ENCODE measurements around the gene COG1.

Gene COG1

DNA sequence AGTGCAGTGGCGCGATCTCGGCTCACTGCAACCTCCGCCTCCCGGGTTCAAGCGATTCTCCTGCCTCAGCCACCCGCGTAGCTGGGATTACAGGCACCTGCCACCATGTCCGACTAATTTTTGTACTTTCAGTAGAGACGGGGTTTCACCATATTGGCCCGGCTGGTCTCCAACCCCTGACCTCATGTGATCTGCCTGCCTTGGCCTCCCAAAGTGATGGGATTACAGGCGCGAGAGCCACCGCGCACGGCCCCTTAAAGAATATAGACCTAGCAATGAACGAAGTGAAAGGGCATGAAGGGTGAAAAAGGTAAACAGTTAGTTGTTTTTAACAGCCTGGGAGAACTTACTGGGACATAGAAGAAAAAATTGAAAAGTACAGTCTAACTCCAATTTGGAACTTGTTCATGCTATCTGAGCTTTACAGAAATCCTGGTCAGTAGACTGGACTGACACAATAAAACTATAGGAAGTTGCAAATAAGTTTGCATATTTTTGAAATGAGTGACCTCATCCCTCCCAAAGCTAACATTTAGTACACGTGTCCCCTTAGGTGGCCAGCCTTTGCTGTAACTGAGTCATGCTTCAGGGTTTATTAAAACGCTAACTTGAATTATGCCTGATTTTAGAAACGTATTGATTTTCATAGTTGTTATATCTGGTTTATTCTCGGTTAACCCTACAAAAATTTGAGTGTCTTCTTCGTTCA lies 1.8 kb downstream of the COG1 start:
- Histone ChIP-seq H3K36me3 (replicated peaks; ENCODE audit: insufficient read depth, low read length) (peaks cover 5% of the 10 kb centered on the region; the same call in 1 of the 2 replicates), H3K9me3 (replicated peaks; ENCODE audit: insufficient read depth, low read length) (no peaks in the 10 kb centered on the region), H3K79me2 (ENCODE audit: low read length) (peaks cover 29% of the 10 kb centered on the region), H3K27ac (ENCODE audit: low read length) (no peak overlapping the region), H3K9ac (ENCODE audit: low read length) (no peak overlapping the region), H3F3A (ENCODE audit: insufficient read depth, low read length) (peaks cover 5% of the 10 kb centered on the region), H3K4me3 (ENCODE audit: low read length) (no peak overlapping the region), H3K4me1 (ENCODE audit: low read length) (no peaks in the 10 kb centered on the region), H3K9me2 (replicated peaks; ENCODE audit: insufficient read depth, low read length) (no peaks in the 10 kb centered on the region), H4K20me1 (ENCODE audit: insufficient read depth, low read length) (no peaks in the 10 kb centered on the region), H3K4me2 (ENCODE audit: low read depth, low read length) (no peak overlapping the region), H2AFZ (ENCODE audit: low read length) (no peak overlapping the region), H3K27me3 (replicated peaks; ENCODE audit: insufficient read depth, low read length) (no peaks in the 10 kb centered on the region)
- no peak for DNase-seq
- TF ChIP-seq, protein P1, sequence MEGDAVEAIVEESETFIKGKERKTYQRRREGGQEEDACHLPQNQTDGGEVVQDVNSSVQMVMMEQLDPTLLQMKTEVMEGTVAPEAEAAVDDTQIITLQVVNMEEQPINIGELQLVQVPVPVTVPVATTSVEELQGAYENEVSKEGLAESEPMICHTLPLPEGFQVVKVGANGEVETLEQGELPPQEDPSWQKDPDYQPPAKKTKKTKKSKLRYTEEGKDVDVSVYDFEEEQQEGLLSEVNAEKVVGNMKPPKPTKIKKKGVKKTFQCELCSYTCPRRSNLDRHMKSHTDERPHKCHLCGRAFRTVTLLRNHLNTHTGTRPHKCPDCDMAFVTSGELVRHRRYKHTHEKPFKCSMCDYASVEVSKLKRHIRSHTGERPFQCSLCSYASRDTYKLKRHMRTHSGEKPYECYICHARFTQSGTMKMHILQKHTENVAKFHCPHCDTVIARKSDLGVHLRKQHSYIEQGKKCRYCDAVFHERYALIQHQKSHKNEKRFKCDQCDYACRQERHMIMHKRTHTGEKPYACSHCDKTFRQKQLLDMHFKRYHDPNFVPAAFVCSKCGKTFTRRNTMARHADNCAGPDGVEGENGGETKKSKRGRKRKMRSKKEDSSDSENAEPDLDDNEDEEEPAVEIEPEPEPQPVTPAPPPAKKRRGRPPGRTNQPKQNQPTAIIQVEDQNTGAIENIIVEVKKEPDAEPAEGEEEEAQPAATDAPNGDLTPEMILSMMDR (IDR thresholded peaks at IDR 0.05; ENCODE audit: low read length), result no peak
- TF ChIP-seq EZH2phosphoT487 (IDR thresholded peaks at IDR 0.05; ENCODE audit: low read length) (no peak), EZH2 (optimal IDR thresholded peaks at IDR 0.05; ENCODE audit: low read depth, low read length) (no peak)

DNA sequence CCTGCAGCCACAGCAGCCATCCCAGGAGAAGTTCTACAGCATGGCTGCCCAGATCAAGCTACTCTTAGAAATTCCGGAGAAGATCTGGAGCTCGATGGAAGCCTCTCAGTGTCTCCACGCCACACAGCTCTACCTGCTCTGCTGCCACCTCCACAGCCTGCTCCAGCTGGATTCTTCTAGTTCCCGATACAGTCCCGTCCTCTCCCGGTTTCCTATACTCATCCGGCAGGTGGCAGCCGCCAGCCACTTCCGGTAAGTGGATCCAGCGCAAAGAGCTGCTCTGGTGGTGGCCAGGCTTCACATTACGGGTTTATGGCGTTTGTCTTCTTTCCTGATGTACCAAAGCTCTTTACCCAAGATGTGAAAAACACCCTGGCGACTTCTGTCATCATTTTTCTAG lies 3.6 kb downstream of the COG1 start:
- peaks cover 9% of the 10 kb centered on the region for H3K36me3 ChIP-seq (replicated peaks; ENCODE audit: insufficient read depth, low read length)

DNA sequence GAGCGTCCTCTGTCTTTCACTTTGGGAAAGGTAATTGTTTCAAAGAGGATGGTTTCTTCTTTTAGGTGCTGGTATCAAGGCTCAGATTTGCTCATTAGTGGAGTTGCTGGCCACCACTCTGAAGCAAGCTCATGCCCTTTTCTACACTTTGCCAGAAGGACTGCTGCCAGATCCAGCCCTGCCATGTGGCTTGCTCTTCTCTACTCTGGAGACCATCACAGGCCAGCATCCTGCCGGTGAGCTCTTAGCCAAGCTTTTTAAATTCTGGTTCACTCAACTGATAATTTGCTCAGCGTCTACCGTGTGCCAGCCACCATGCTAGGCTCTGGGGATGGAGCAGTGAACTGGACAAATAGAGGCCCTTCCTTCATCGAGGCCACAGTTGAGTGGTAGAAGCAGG lies 4.3 kb downstream of the COG1 start:
- H3K79me2 ChIP-seq (ENCODE audit: low read length), result peaks cover 22% of the 10 kb centered on the region
- H3K27ac ChIP-seq (ENCODE audit: low read length), result no peak overlapping the region
- H3K36me3 ChIP-seq (replicated peaks; ENCODE audit: insufficient read depth, low read length), result peaks cover 9% of the 10 kb centered on the region
- no peaks in the 10 kb centered on the region for H3K9me2 ChIP-seq (replicated peaks; ENCODE audit: insufficient read depth, low read length)
- no peaks in the 10 kb centered on the region for H4K20me1 ChIP-seq (ENCODE audit: insufficient read depth, low read length)
- no peaks in the 10 kb centered on the region for H3K9me3 ChIP-seq (replicated peaks; ENCODE audit: insufficient read depth, low read length)
- no peak overlapping the region for H3K4me3 ChIP-seq (ENCODE audit: low read length)
- TF ChIP-seq, protein P1 (IDR thresholded peaks at IDR 0.05; ENCODE audit: low read length), result no peak
- TF ChIP-seq EZH2phosphoT487 (IDR thresholded peaks at IDR 0.05; ENCODE audit: low read length) (no peak), EZH2 (optimal IDR thresholded peaks at IDR 0.05; ENCODE audit: low read depth, low read length) (no peak)
- no peak overlapping the region for H2AFZ ChIP-seq (ENCODE audit: low read length)
- no peaks in the 10 kb centered on the region; the same call in 1 of the 2 replicates for H3F3A ChIP-seq (ENCODE audit: insufficient read depth, low read length)
- H3K9ac ChIP-seq (ENCODE audit: low read length), result no peak overlapping the region
- H3K4me1 ChIP-seq (ENCODE audit: low read length), result no peaks in the 10 kb centered on the region
- DNase-seq, result no peak
- no peak overlapping the region for H3K4me2 ChIP-seq (ENCODE audit: low read depth, low read length)
- H3K27me3 ChIP-seq (replicated peaks; ENCODE audit: insufficient read depth, low read length), result no peaks in the 10 kb centered on the region

More for the DNA sequence above, 3.6 kb downstream of the COG1 start:
- H3K79me2 ChIP-seq (ENCODE audit: low read length), result peaks cover 22% of the 10 kb centered on the region
- TF ChIP-seq, protein P1 (IDR thresholded peaks at IDR 0.05; ENCODE audit: low read length), result no peak
- TF ChIP-seq EZH2 (optimal IDR thresholded peaks at IDR 0.05; ENCODE audit: low read depth, low read length), result no peak
- no peak for TF ChIP-seq EZH2phosphoT487 (IDR thresholded peaks at IDR 0.05; ENCODE audit: low read length)
- no peak overlapping the region for H3K27ac ChIP-seq (ENCODE audit: low read length)
- DNase-seq, result no peak
- H2AFZ ChIP-seq (ENCODE audit: low read length), result no peak overlapping the region
- H3K9ac ChIP-seq (ENCODE audit: low read length), result no peak overlapping the region
- no peaks in the 10 kb centered on the region for H3K9me3 ChIP-seq (replicated peaks; ENCODE audit: insufficient read depth, low read length)
- H3K27me3 ChIP-seq (replicated peaks; ENCODE audit: insufficient read depth, low read length), result no peaks in the 10 kb centered on the region
- peaks cover 5% of the 10 kb centered on the region for H3F3A ChIP-seq (ENCODE audit: insufficient read depth, low read length)
- no peaks in the 10 kb centered on the region for H3K9me2 ChIP-seq (replicated peaks; ENCODE audit: insufficient read depth, low read length)
- no peaks in the 10 kb centered on the region for H3K4me1 ChIP-seq (ENCODE audit: low read length)
- H3K4me3 ChIP-seq (ENCODE audit: low read length), result no peak overlapping the region
- no peak overlapping the region for H3K4me2 ChIP-seq (ENCODE audit: low read depth, low read length)
- no peaks in the 10 kb centered on the region for H4K20me1 ChIP-seq (ENCODE audit: insufficient read depth, low read length)
